ENCODE results near the gene IER3.

- TF ChIP-seq POLR2A (IDR thresholded peaks at IDR 0.05; ENCODE audit: low read length) = no peak
- TF ChIP-seq GATA1 (IDR thresholded peaks at IDR 0.05; ENCODE audit: low read depth, low read length) = no peak
Measured at GRCh38 chr6:30767944-30768301, 23.6 kb upstream of the IER3 start.

All from erythroblast (primary cell).